B cell (primary cell): ENCODE results near the gene ITSN1. TPM values are rescaled to one million over a fixed set of nuclear protein-coding genes. Genes with fewer than 3 reads are reported as not detected.

Experiments used
- ATAC-seq: fragments of 200-7000 bp; cut with Tn5 transposase; one replicate; pipeline ENCODE4 v1.10.0; 2021; ENCODE audit warnings: low read depth, mild to moderate bottlenecking, moderate number of reproducible peaks, moderate library complexity
- CTCF ChIA-PET: fragments of 350-600 bp; sonication (Branson Sonifier 250); formaldehyde crosslinking; loops from one replicate; lab custom pipeline; 2021; ENCODE audit warnings: antibody characterized with exemption, inconsistent platforms; lab: Charles Lee
- POLR2A ChIA-PET: fragments of 350-600 bp; sonication (Branson Sonifier 250); formaldehyde crosslinking; loops from one replicate; lab custom pipeline; 2021; ENCODE audit warnings: antibody characterized with exemption; lab: Charles Lee
- DNase-seq: peaks from one replicate; pipeline ENCODE4 v3.0.0; 2013
- H2AFZ ChIP-seq: 2 replicates; pipeline ENCODE4 v1.6.1; 2012; ENCODE audit warnings: mild to moderate bottlenecking, low read depth, low read length; ENCODE audit not compliant: insufficient read depth, poor library complexity, severe bottlenecking
- H3K27ac ChIP-seq, 2 donors: 1 replicate in 1 of 2; 2 replicates in 1 of 2; pipeline ENCODE4 v1.5.1; 2012 to 2013; ENCODE audit warnings: low read length in 2 of 2, mild to moderate bottlenecking in 2 of 2, moderate library complexity in 1 of 2
- H3K27me3 ChIP-seq, 4 experiments: fragments of 200-600 bp in 1 of 4; sonication (generic) in 1 of 4; replicated peaks in 1 of 4; 1 replicate in 2 of 4; 2 replicates in 2 of 4; pipeline versions ENCODE4 v1.6.1 to v1.7.0; 2013 to 2016; ENCODE audit warnings: low read length in 3 of 4, mild to moderate bottlenecking in 2 of 4, mixed read lengths in 1 of 4, moderate library complexity in 1 of 4; ENCODE audit not compliant: insufficient read depth in 4 of 4, control insufficient read depth in 3 of 4; ENCODE audit errors: control extremely low read depth in 1 of 4
- H3K36me3 ChIP-seq, 2 experiments: replicated peaks in 1 of 2; 1 replicate in 1 of 2; 2 replicates in 1 of 2; pipeline versions ENCODE4 v1.6.1 to v1.7.1; 2013; ENCODE audit warnings: low read length in 1 of 2; ENCODE audit not compliant: insufficient read depth in 2 of 2, control insufficient read depth in 1 of 2; ENCODE audit errors: control extremely low read depth in 1 of 2, extremely low read depth in 1 of 2
- H3K4me1 ChIP-seq, 2 donors: fragments of 200-600 bp in 1 of 2; sonication (generic) in 1 of 2; 1 replicate in 1 of 2; 2 replicates in 1 of 2; pipeline versions ENCODE4 v1.5.1 to v1.6.1; 2013 to 2017; ENCODE audit warnings: low read length in 2 of 2; ENCODE audit not compliant: control insufficient read depth in 2 of 2, insufficient read depth in 2 of 2
- H3K4me2 ChIP-seq: replicated peaks from 2 replicates; pipeline ENCODE3; 2012; ENCODE audit warnings: mild to moderate bottlenecking, low read depth, low read length; ENCODE audit not compliant: poor library complexity, severe bottlenecking
- H3K4me3 ChIP-seq, 5 experiments: fragments of 200-600 bp in 1 of 5; sonication (generic) in 1 of 5; 1 replicate in 3 of 5; 2 replicates in 2 of 5; pipeline versions ENCODE4 v1.5.1 to v1.7.0; 2011 to 2016; ENCODE audit warnings: low read length in 4 of 5, mild to moderate bottlenecking in 4 of 5, low read depth in 2 of 5, control low read depth in 1 of 5, moderate library complexity in 1 of 5; ENCODE audit not compliant: insufficient read depth in 1 of 5; ENCODE audit errors: control extremely low read depth in 1 of 5, extremely low read depth in 1 of 5
- H3K79me2 ChIP-seq: fragments of 200-600 bp; sonication (generic); one replicate; pipeline ENCODE4 v1.6.0; 2016; ENCODE audit warnings: low read length; ENCODE audit not compliant: control insufficient read depth, insufficient read depth
- H3K9ac ChIP-seq: fragments of 200-600 bp; sonication (generic); 2 replicates; pipeline ENCODE4 v1.6.1; 2017; ENCODE audit warnings: mild to moderate bottlenecking, low read length, moderate library complexity
- H3K9me3 ChIP-seq, 3 donors: one replicate each; pipeline versions ENCODE4 v1.6.1 to v1.7.1; 2013; ENCODE audit warnings: low read length in 2 of 3; ENCODE audit not compliant: control insufficient read depth in 2 of 3, insufficient read depth in 1 of 3; ENCODE audit errors: control extremely low read depth in 1 of 3
- H4K20me1 ChIP-seq: 2 replicates; pipeline ENCODE4 v1.6.0; 2012; ENCODE audit warnings: mild to moderate bottlenecking, low read length; ENCODE audit not compliant: insufficient read depth, control insufficient read depth, poor library complexity, severe bottlenecking
- H3K27ac Mint-ChIP-seq: one replicate; pipeline ENCODE4 v1.8.0; 2021; ENCODE audit warnings: mixed read lengths
- H3K27me3 Mint-ChIP-seq: one replicate; pipeline ENCODE4 v1.8.0; 2021; ENCODE audit warnings: mixed read lengths
- H3K4me1 Mint-ChIP-seq: one replicate; pipeline ENCODE4 v1.8.0; 2021; ENCODE audit warnings: mixed read lengths
- H3K4me3 Mint-ChIP-seq: one replicate; pipeline ENCODE4 v1.8.0; 2021; ENCODE audit warnings: mixed read lengths
- H3K9me3 Mint-ChIP-seq: one replicate; pipeline ENCODE4 v1.8.0; 2022; ENCODE audit warnings: mixed read lengths; ENCODE audit not compliant: insufficient read depth
- EZH2 ChIP-seq: IDR thresholded peaks from 2 replicates; pipeline ENCODE4 v1.6.1; 2012; ENCODE audit warnings: borderline replicate concordance, low read depth, mild to moderate bottlenecking, moderate library complexity, low read length; ENCODE audit not compliant: insufficient read depth, poor library complexity, severe bottlenecking
- WGBS: methylation state at CpG from one replicate; pipeline ENCODE4 v1.1.5; 2013; ENCODE audit warnings: missing lambda C conversion rate; ENCODE audit not compliant: insufficient coverage; 5-methylcytosine and 5-hydroxymethylcytosine counted together
- intact Hi-C: fragments of 100-400 bp; cut with micrococcal nuclease; formaldehyde crosslinking; loops from one replicate; pipeline ENCODE4 v1.10.0; 2022
- polyA plus RNA-seq: library from polyadenylated mRNA; depleted of rRNA; stranded (reverse); fragments of >200 nt; gene quantifications from 2 replicates; pipeline ENCODE4 v1.2.3, GENCODE V29; 2012
- total RNA-seq, 2 donors: library from RNA; stranded (reverse); fragments of 120-200 nt in 1 of 2; gene quantifications; 1 replicate in 1 of 2; 2 replicates in 1 of 2; pipeline versions ENCODE4 v1.2.3 to v1.2.4, GENCODE V29; 2013 to 2022
- TF ChIP-seq, protein P1 (sequence below): fragments of 200-600 bp; IDR thresholded peaks from one replicate; pipeline ENCODE4 v1.8.0; 2022; ENCODE audit warnings: antibody characterized with exemption, mild to moderate bottlenecking

The ITSN1 gene
- total and polyA plus RNA-seq, 2 donors (not counting 1 experiment from before 2014, with no cell fraction given) = 0.31 to 2.4 TPM

DNA sequence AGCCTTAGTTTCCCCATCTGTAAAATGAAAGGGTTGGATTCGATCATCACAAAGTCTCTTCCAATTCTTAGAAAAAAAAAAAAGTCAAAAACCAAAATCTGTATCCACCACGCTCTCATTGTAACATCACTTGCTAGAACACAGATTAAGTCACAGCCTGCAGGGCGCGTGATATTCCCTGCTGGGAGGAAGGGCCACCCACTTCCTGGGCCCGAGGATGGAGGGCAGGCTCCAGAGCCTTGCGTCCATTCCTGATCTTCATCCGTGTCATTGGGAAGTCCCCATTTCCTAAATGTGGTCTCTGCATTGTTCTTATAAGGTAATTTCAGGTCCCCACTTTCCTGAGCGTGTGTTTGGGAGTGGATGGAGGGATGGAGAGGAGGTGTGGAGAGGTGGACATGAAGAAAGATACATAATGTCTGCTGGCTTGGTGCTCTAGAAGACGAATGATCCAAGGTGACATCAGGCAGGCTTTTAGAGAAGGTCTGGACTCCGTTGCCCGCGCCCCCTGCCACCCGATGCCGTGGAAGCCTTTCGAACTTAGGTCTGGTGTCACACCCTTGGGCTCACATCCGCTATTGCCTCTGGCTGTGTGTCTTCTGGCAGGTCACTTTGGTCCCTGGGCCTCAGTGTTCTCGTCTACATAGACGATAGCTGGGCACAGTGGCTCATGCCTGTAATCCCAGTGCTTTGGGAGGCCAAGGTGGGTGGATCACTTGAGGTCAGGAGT lies 217.2 kb downstream of the ITSN1 start:
- H3K4me3 Mint-ChIP-seq = no peak overlapping the region
- no peak overlapping the region for H3K9ac ChIP-seq
- no peak for DNase-seq
- H3K4me1 Mint-ChIP-seq = no peaks in the 10 kb centered on the region
- no peaks in the 10 kb centered on the region for H3K9me3 Mint-ChIP-seq
- no peaks in the 10 kb centered on the region for H3K9me3 ChIP-seq
- H3K27ac Mint-ChIP-seq = no peak overlapping the region
- no peak for TF ChIP-seq EZH2
- TF ChIP-seq, protein P1, sequence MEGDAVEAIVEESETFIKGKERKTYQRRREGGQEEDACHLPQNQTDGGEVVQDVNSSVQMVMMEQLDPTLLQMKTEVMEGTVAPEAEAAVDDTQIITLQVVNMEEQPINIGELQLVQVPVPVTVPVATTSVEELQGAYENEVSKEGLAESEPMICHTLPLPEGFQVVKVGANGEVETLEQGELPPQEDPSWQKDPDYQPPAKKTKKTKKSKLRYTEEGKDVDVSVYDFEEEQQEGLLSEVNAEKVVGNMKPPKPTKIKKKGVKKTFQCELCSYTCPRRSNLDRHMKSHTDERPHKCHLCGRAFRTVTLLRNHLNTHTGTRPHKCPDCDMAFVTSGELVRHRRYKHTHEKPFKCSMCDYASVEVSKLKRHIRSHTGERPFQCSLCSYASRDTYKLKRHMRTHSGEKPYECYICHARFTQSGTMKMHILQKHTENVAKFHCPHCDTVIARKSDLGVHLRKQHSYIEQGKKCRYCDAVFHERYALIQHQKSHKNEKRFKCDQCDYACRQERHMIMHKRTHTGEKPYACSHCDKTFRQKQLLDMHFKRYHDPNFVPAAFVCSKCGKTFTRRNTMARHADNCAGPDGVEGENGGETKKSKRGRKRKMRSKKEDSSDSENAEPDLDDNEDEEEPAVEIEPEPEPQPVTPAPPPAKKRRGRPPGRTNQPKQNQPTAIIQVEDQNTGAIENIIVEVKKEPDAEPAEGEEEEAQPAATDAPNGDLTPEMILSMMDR = no peak
- no peak overlapping the region for H3K4me3 ChIP-seq
- no peaks in the 10 kb centered on the region for H4K20me1 ChIP-seq
- no peaks in the 10 kb centered on the region for H3K4me1 ChIP-seq
- ChIA-PET POLR2A (no interaction called here), CTCF (interaction anchor here (1.0 kb wide), 1 partner anchor 701 kb away, joined by 3 read pairs; no protein-coding TSS in a partner anchor)
- intact Hi-C loops = no loop called here
- no peaks in the 10 kb centered on the region for H3K79me2 ChIP-seq
- H2AFZ ChIP-seq = no peak overlapping the region
- no peaks in the 10 kb centered on the region for H3K36me3 ChIP-seq
- WGBS = 92% methylated on average over 17 of the region's 18 CpGs
- no peak for ATAC-seq
- H3K27ac ChIP-seq = no peak overlapping the region
- H3K4me2 ChIP-seq = no peak overlapping the region
- H3K27me3 ChIP-seq = peaks cover 0 to 4% (median 0%) of the 10 kb centered on the region in 4 experiments
- H3K27me3 Mint-ChIP-seq = peaks cover 20% of the 10 kb centered on the region

DNA sequence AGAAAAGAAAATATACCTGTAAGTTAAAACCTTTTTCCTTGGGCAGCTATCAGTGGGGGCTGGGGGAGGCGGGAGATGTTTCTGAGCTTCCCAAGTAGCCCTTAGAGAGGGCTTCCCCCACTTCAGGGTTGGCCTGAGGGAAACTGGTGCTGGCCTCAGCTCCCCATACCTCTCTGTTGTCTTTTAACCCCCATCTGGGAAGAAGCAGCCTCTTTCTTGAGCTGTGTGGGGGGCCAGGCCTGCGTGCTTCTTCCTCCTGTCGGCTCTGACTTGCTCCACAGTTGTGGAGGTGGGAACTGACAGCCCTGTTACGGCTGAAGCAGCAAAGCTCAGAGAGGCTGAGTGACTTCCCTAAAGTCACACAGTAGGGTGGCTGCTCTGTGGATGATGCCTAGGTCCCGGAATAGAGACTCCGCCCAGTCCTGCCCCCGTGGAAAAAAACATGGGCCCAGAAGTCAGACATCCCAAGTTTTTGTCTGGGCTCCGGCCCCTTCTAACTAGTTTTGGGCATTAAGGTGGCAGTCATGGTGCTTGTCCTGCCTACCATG lies 218.1 kb downstream of the ITSN1 start:
- intact Hi-C loops = no loop called here
- ATAC-seq (no peak), DNase-seq (no peak)
- Histone ChIP-seq H3K4me2 (no peak overlapping the region), H3K4me1 (no peaks in the 10 kb centered on the region), H3K36me3 (no peaks in the 10 kb centered on the region), H3K27ac (no peak overlapping the region), H3K4me3 (no peak overlapping the region), H3K27me3 (peaks cover 0 to 4% (median 0%) of the 10 kb centered on the region in 4 experiments), H4K20me1 (no peaks in the 10 kb centered on the region), H3K9me3 (no peaks in the 10 kb centered on the region), H2AFZ (no peak overlapping the region), H3K9ac (no peak overlapping the region), H3K79me2 (no peaks in the 10 kb centered on the region)
- no peak for TF ChIP-seq EZH2
- TF ChIP-seq, protein P1 = no peak
- Mint-ChIP-seq H3K27ac (no peak overlapping the region), H3K9me3 (no peaks in the 10 kb centered on the region), H3K4me1 (no peaks in the 10 kb centered on the region), H3K4me3 (no peak overlapping the region), H3K27me3 (peaks cover 20% of the 10 kb centered on the region)
- POLR2A ChIA-PET = no interaction called here
- CTCF ChIA-PET = interaction anchor here (1.0 kb wide), 1 partner anchor 702 kb away, joined by 3 read pairs; no protein-coding TSS in a partner anchor
- 87% methylated on average over 8 of the region's 8 CpGs for WGBS
